Esophagus muscularis mucosa (tissue), 3 donors: ENCODE measurements around the gene PSMB7.

Experiments
- CTCF ChIP-seq, 3 experiments: fragments of 200-600 bp in 2 of 3; fragments of 450-650 bp in 1 of 3; sonication (generic) in 2 of 3; IDR thresholded peaks; one replicate each; pipeline ENCODE4 v1.5.1; 2017 to 2019; ENCODE audit warnings: antibody characterized with exemption in 3 of 3, mild to moderate bottlenecking in 2 of 3, moderate library complexity in 1 of 3
- EP300 ChIP-seq: sonication (generic); formaldehyde crosslinking; IDR thresholded peaks from one replicate; pipeline ENCODE4 v1.6.1; 2017; ENCODE audit warnings: antibody characterized with exemption

GRCh38 chr9:124373851-124374250, 41.4 kb downstream of the PSMB7 start:
- TF ChIP-seq CTCF (IDR thresholded peaks at IDR 0.05) (no peak), EP300 (no peak)
